HG02571 (cell line): ENCODE data around the gene SMYD3.

ENCODE experiments used
- ATAC-seq: cut with Tn5 transposase; IDR thresholded peaks from one replicate; pipeline ENCODE4 v1.9.1; 2021; ENCODE audit warnings: mild to moderate bottlenecking, moderate library complexity; ENCODE audit not compliant: unreplicated experiment

SMYD3 gene

GRCh38 chr1:245938046-245938435, 569.0 kb downstream of the SMYD3 start:
- no peak for ATAC-seq

- no peak for ATAC-seq
Observed at GRCh38 chr1:245937316-245938045, 569.6 kb downstream of the SMYD3 start.

- no peak for ATAC-seq
Observed at GRCh38 chr1:245934409-245934808, 572.7 kb downstream of the SMYD3 start.

- ATAC-seq = no peak
Observed at GRCh38 chr1:245933431-245934045, 573.5 kb downstream of the SMYD3 start.

- no peak for ATAC-seq
Observed at GRCh38 chr1:245932302-245932972, 574.6 kb downstream of the SMYD3 start.

GRCh38 chr1:245931450-245931849, 575.6 kb downstream of the SMYD3 start:
- ATAC-seq = no peak

- no peak for ATAC-seq
Observed at GRCh38 chr1:245929224-245929623, 577.9 kb downstream of the SMYD3 start.

GRCh38 chr1:245926888-245927287, 580.2 kb downstream of the SMYD3 start:
- no peak for ATAC-seq

GRCh38 chr1:245923215-245923614, 583.9 kb downstream of the SMYD3 start:
- ATAC-seq = no peak

- ATAC-seq = no peak
Observed at GRCh38 chr1:245921417-245921816, 585.7 kb downstream of the SMYD3 start.

GRCh38 chr1:245917403-245917802, 589.7 kb downstream of the SMYD3 start:
- ATAC-seq = no peak

- no peak for ATAC-seq
Observed at GRCh38 chr1:245915841-245916240, 591.2 kb downstream of the SMYD3 start.

GRCh38 chr1:245915406-245915805, 591.7 kb downstream of the SMYD3 start:
- no peak for ATAC-seq

- ATAC-seq = no peak
Observed at GRCh38 chr1:245908543-245908942, 598.5 kb downstream of the SMYD3 start.

- no peak for ATAC-seq
Observed at GRCh38 chr1:245906207-245906606, 600.9 kb downstream of the SMYD3 start.

GRCh38 chr1:245903851-245904250, 603.2 kb downstream of the SMYD3 start:
- no peak for ATAC-seq

GRCh38 chr1:245901565-245901964, 605.5 kb downstream of the SMYD3 start:
- no peak for ATAC-seq

- ATAC-seq = no peak
Observed at GRCh38 chr1:245901037-245901436, 606.0 kb downstream of the SMYD3 start.

GRCh38 chr1:245898581-245898980, 608.5 kb downstream of the SMYD3 start:
- no peak for ATAC-seq

- ATAC-seq = no peak
Observed at GRCh38 chr1:245896258-245896657, 610.8 kb downstream of the SMYD3 start.

- ATAC-seq = no peak
Observed at GRCh38 chr1:245895455-245895959, 611.6 kb downstream of the SMYD3 start.

GRCh38 chr1:245894843-245895242, 612.2 kb downstream of the SMYD3 start:
- no peak for ATAC-seq
